Mesenchymal stem cell (in vitro differentiated cells and primary cell): ENCODE data around the gene ENO2.

Experiments
- DNase-seq: peaks from one replicate; pipeline ENCODE4 v3.0.0-alpha.2; 2013
- H2AFZ ChIP-seq: one replicate; pipeline ENCODE4 v1.6.1; 2013; ENCODE audit warnings: low read depth, mild to moderate bottlenecking, control low read depth, inconsistent platforms, low read length, moderate library complexity
- H2AK5ac ChIP-seq: 2 replicates; pipeline ENCODE4 v1.6.1; 2013; ENCODE audit warnings: low read length, moderate library complexity, mild to moderate bottlenecking, inconsistent platforms; ENCODE audit not compliant: severe bottlenecking
- H2BK120ac ChIP-seq: one replicate; pipeline ENCODE4 v1.6.1; 2013; ENCODE audit warnings: low read depth, mild to moderate bottlenecking, inconsistent platforms, low read length, moderate library complexity
- H2BK12ac ChIP-seq, 2 experiments: one replicate each; pipeline ENCODE4 v1.6.1; 2013; ENCODE audit warnings: inconsistent platforms in 2 of 2, low read length in 2 of 2, mild to moderate bottlenecking in 2 of 2, moderate library complexity in 2 of 2, control low read depth in 1 of 2
- H2BK15ac ChIP-seq: one replicate; pipeline ENCODE4 v1.6.1; 2013; ENCODE audit warnings: mild to moderate bottlenecking, low read depth, inconsistent platforms; ENCODE audit not compliant: poor library complexity, severe bottlenecking
- H2BK5ac ChIP-seq: 2 replicates; pipeline ENCODE4 v1.6.1; 2013; ENCODE audit warnings: low read depth, mild to moderate bottlenecking, low read length, control low read depth, inconsistent platforms; ENCODE audit not compliant: poor library complexity, severe bottlenecking
- H3K14ac ChIP-seq, 2 experiments: one replicate each; pipeline ENCODE4 v1.6.1; 2013; ENCODE audit warnings: inconsistent platforms in 2 of 2, low read length in 2 of 2, control low read depth in 1 of 2, mild to moderate bottlenecking in 1 of 2, moderate library complexity in 1 of 2
- H3K18ac ChIP-seq, 2 experiments: one replicate each; pipeline ENCODE4 v1.6.1; 2013; ENCODE audit warnings: inconsistent platforms in 2 of 2, low read length in 2 of 2, control low read depth in 1 of 2, low read depth in 1 of 2, mild to moderate bottlenecking in 1 of 2
- H3K23ac ChIP-seq, 2 experiments: one replicate each; pipeline ENCODE4 v1.6.1; 2013; ENCODE audit warnings: inconsistent platforms in 2 of 2, low read length in 2 of 2, mild to moderate bottlenecking in 2 of 2, moderate library complexity in 2 of 2, control low read depth in 1 of 2
- H3K27ac ChIP-seq: 2 replicates; pipeline ENCODE4 v1.5.1; 2013; ENCODE audit warnings: mild to moderate bottlenecking, moderate library complexity, low read length, control low read depth, inconsistent platforms; ENCODE audit not compliant: poor library complexity, severe bottlenecking
- H3K27me3 ChIP-seq, 2 experiments: 2 replicates each; pipeline versions ENCODE4 v1.6.1 to v1.7.0; 2013; ENCODE audit warnings: low read length in 2 of 2, mild to moderate bottlenecking in 2 of 2, moderate library complexity in 2 of 2, control low read depth in 1 of 2, inconsistent platforms in 1 of 2; ENCODE audit not compliant: control insufficient read depth in 1 of 2, insufficient read depth in 1 of 2
- H3K36me3 ChIP-seq, 2 experiments: 2 replicates each; pipeline versions ENCODE4 v1.6.1 to v1.7.0; 2013; ENCODE audit warnings: low read length in 2 of 2, control low read depth in 1 of 2, inconsistent platforms in 1 of 2, low read depth in 1 of 2, mild to moderate bottlenecking in 1 of 2; ENCODE audit not compliant: insufficient read depth in 2 of 2, control insufficient read depth in 1 of 2
- H3K4ac ChIP-seq, 2 experiments: one replicate each; pipeline ENCODE4 v1.6.1; 2013; ENCODE audit warnings: inconsistent platforms in 2 of 2, low read length in 2 of 2, mild to moderate bottlenecking in 2 of 2, moderate library complexity in 2 of 2, control low read depth in 1 of 2, low read depth in 1 of 2
- H3K4me1 ChIP-seq: 2 replicates; pipeline ENCODE4 v1.6.1; 2013; ENCODE audit warnings: low read depth, low read length, control low read depth; ENCODE audit not compliant: control insufficient read depth, insufficient read depth
- H3K4me2 ChIP-seq: 2 replicates; pipeline ENCODE4 v1.6.1; 2013; ENCODE audit warnings: low read length, mild to moderate bottlenecking, inconsistent platforms; ENCODE audit not compliant: poor library complexity, severe bottlenecking
- H3K4me3 ChIP-seq, 2 experiments: 2 replicates each; pipeline versions ENCODE4 v1.5.1 to v1.7.0; 2013; ENCODE audit warnings: low read length in 2 of 2, mild to moderate bottlenecking in 2 of 2, control low read depth in 1 of 2, low read depth in 1 of 2; ENCODE audit not compliant: insufficient read depth in 1 of 2
- H3K79me1 ChIP-seq: replicated peaks from 2 replicates; pipeline ENCODE4 v1.6.1; 2013; ENCODE audit warnings: mild to moderate bottlenecking, control low read depth, low read length, inconsistent platforms; ENCODE audit not compliant: poor library complexity, severe bottlenecking
- H3K9ac ChIP-seq: 2 replicates; pipeline ENCODE4 v1.7.0; 2013; ENCODE audit warnings: mild to moderate bottlenecking, low read length, moderate library complexity
- H3K9me3 ChIP-seq: 2 replicates; pipeline ENCODE4 v1.7.0; 2013; ENCODE audit warnings: mild to moderate bottlenecking, low read length; ENCODE audit not compliant: control insufficient read depth
- H4K8ac ChIP-seq: one replicate; pipeline ENCODE4 v1.6.1; 2013; ENCODE audit warnings: inconsistent platforms, mild to moderate bottlenecking, low read length, moderate library complexity
- H4K91ac ChIP-seq: one replicate; pipeline ENCODE4 v1.6.1; 2013; ENCODE audit warnings: mild to moderate bottlenecking, low read length, inconsistent platforms
- WGBS: methylation state at CpG from one replicate; pipeline ENCODE4 v1.1.7; 2013; ENCODE audit warnings: mixed read lengths; 5-methylcytosine and 5-hydroxymethylcytosine counted together

The ENO2 gene

GRCh38 chr12:6938353-6939190 is 24.2 kb downstream of the ENO2 start:
- H4K91ac ChIP-seq, result peak overlapping the region; percentile 71
- no peaks in the 10 kb centered on the region for H3K9me3 ChIP-seq
- no peak overlapping the region for H3K4me2 ChIP-seq
- H3K27ac ChIP-seq, result peak overlapping the region; percentile 46
- no peak overlapping the region for H2BK5ac ChIP-seq
- no peak overlapping the region for H2AFZ ChIP-seq
- H3K79me1 ChIP-seq, result peaks cover 11% of the 10 kb centered on the region
- H2AK5ac ChIP-seq, result peak overlapping the region; percentile 72
- H3K23ac ChIP-seq, result no peak overlapping the region
- H2BK12ac ChIP-seq, result peak overlapping the region in 1 of 2 experiments; percentile 34
- peak overlapping the region in 1 of 2 experiments; percentile 0 for H3K4ac ChIP-seq
- no peak overlapping the region for H2BK15ac ChIP-seq
- 95% methylated on average over 32 of the region's 32 CpGs for WGBS
- peak overlapping the region in 1 of 2 experiments; percentile 78 for H3K4me3 ChIP-seq
- H3K4me1 ChIP-seq, result peaks cover 44% of the 10 kb centered on the region
- H3K14ac ChIP-seq, result no peak overlapping the region
- H3K18ac ChIP-seq, result no peak overlapping the region
- H3K27me3 ChIP-seq, result no peaks in the 10 kb centered on the region
- peak overlapping the region; percentile 92 for H3K9ac ChIP-seq
- peak overlapping the region; percentile 84 for H4K8ac ChIP-seq
- DNase-seq, result no peak
- no peak overlapping the region for H2BK120ac ChIP-seq
- H3K36me3 ChIP-seq, result peaks cover 68 to 77% of the 10 kb centered on the region in 2 experiments

- Histone ChIP-seq H3K4me2 (no peak overlapping the region), H3K14ac (no peak overlapping the region), H4K91ac (no peak overlapping the region), H3K9ac (peak overlapping the region; percentile 92), H2BK12ac (no peak overlapping the region), H3K36me3 (peaks cover 62 to 75% of the 10 kb centered on the region in 2 experiments), H3K27me3 (no peaks in the 10 kb centered on the region), H4K8ac (peak overlapping the region; percentile 84), H2BK5ac (no peak overlapping the region), H2BK120ac (no peak overlapping the region), H3K4ac (no peak overlapping the region), H3K4me1 (peaks cover 40% of the 10 kb centered on the region), H3K4me3 (no peak overlapping the region), H3K27ac (peak overlapping the region; percentile 14), H3K23ac (no peak overlapping the region), H3K18ac (no peak overlapping the region), H3K9me3 (no peaks in the 10 kb centered on the region), H3K79me1 (peaks cover 11% of the 10 kb centered on the region), H2BK15ac (no peak overlapping the region), H2AK5ac (peak overlapping the region; percentile 72), H2AFZ (no peak overlapping the region)
- DNase-seq, result no peak
- 92% methylated on average over 2 of the region's 2 CpGs for WGBS
These were observed 24.8 kb downstream of the ENO2 start for GRCh38 chr12:6939191-6939540.

GRCh38 chr12:6941267-6941666 is 26.9 kb downstream of the ENO2 start:
- H2AFZ ChIP-seq, result no peak overlapping the region
- H2BK12ac ChIP-seq, result no peak overlapping the region
- H3K36me3 ChIP-seq, result peaks cover 52 to 63% of the 10 kb centered on the region in 2 experiments
- DNase-seq, result no peak
- H3K9ac ChIP-seq, result no peak overlapping the region
- no peak overlapping the region for H3K4ac ChIP-seq
- no peak overlapping the region for H3K18ac ChIP-seq
- no peak overlapping the region for H3K23ac ChIP-seq
- no peak overlapping the region for H2BK5ac ChIP-seq
- H2BK15ac ChIP-seq, result no peak overlapping the region
- peak overlapping the region; percentile 9 for H4K91ac ChIP-seq
- WGBS, result 92% methylated on average over 12 of the region's 12 CpGs
- no peak overlapping the region for H3K14ac ChIP-seq
- H4K8ac ChIP-seq, result no peak overlapping the region
- H2AK5ac ChIP-seq, result no peak overlapping the region
- H3K27me3 ChIP-seq, result no peaks in the 10 kb centered on the region
- H3K79me1 ChIP-seq, result peaks cover 11% of the 10 kb centered on the region
- no peak overlapping the region for H3K4me3 ChIP-seq
- peaks cover 43% of the 10 kb centered on the region for H3K4me1 ChIP-seq
- no peak overlapping the region for H2BK120ac ChIP-seq
- H3K9me3 ChIP-seq, result no peaks in the 10 kb centered on the region
- no peak overlapping the region for H3K27ac ChIP-seq
- no peak overlapping the region for H3K4me2 ChIP-seq

GRCh38 chr12:6941782-6942181 is 27.4 kb downstream of the ENO2 start:
- no peak overlapping the region for H3K27ac ChIP-seq
- no peaks in the 10 kb centered on the region for H3K9me3 ChIP-seq
- H3K4me3 ChIP-seq, result no peak overlapping the region
- no peak overlapping the region for H3K9ac ChIP-seq
- no peak overlapping the region for H3K14ac ChIP-seq
- H4K8ac ChIP-seq, result no peak overlapping the region
- no peaks in the 10 kb centered on the region for H3K27me3 ChIP-seq
- peaks cover 47 to 58% of the 10 kb centered on the region in 2 experiments for H3K36me3 ChIP-seq
- peaks cover 43% of the 10 kb centered on the region for H3K4me1 ChIP-seq
- no peak overlapping the region for H3K23ac ChIP-seq
- H2BK15ac ChIP-seq, result no peak overlapping the region
- no peak overlapping the region for H2BK12ac ChIP-seq
- H2AK5ac ChIP-seq, result no peak overlapping the region
- no peak overlapping the region for H2AFZ ChIP-seq
- WGBS, result 100% methylated on average over 1 of the region's 12 CpGs
- H4K91ac ChIP-seq, result no peak overlapping the region
- no peak overlapping the region for H3K4me2 ChIP-seq
- H3K4ac ChIP-seq, result no peak overlapping the region
- no peak overlapping the region for H2BK120ac ChIP-seq
- no peak overlapping the region for H3K18ac ChIP-seq
- DNase-seq, result no peak
- H3K79me1 ChIP-seq, result peaks cover 11% of the 10 kb centered on the region
- H2BK5ac ChIP-seq, result no peak overlapping the region
